HAP-1 (cell line): Measurements from ENCODE around the gene DPP8.

ENCODE experiments used
- DNase-seq, 2 experiments: peaks; one replicate each; pipeline ENCODE4 v3.0.0-alpha.2; 2016 to 2020; ENCODE audit warnings: low spot score in 2 of 2
- H3K27me3 ChIP-seq: fragments of 250-450 bp; sonication (Bioruptor Pico); 2 replicates; pipeline ENCODE4 v1.5.1; 2020; ENCODE audit warnings: low read depth, mild to moderate bottlenecking, moderate library complexity
- H3K36me3 ChIP-seq: fragments of 250-450 bp; sonication (Bioruptor Pico); replicated peaks from 2 replicates; pipeline ENCODE4 v1.5.1; 2020; ENCODE audit warnings: mild to moderate bottlenecking
- H3K4me1 ChIP-seq: fragments of 250-450 bp; sonication (Bioruptor Pico); 2 replicates; pipeline ENCODE4 v1.5.1; 2020; ENCODE audit warnings: mild to moderate bottlenecking
- H3K4me3 ChIP-seq: fragments of 250-450 bp; sonication (Bioruptor Pico); 2 replicates; pipeline ENCODE4 v1.5.1; 2020; ENCODE audit warnings: mild to moderate bottlenecking, moderate library complexity
- H3K9me3 ChIP-seq: fragments of 250-450 bp; sonication (Bioruptor Pico); 2 replicates; pipeline ENCODE4 v1.5.1; 2020; ENCODE audit warnings: mild to moderate bottlenecking, moderate library complexity
- in situ Hi-C: fragments of 300-500 bp; cut with MboI; formaldehyde crosslinking; loops from 3 replicates; pipeline ENCODE4 v1.14.3; 2020; ENCODE audit warnings: low sequenced_read_pairs, inconsistent platforms, mixed read lengths

Gene DPP8

DNA sequence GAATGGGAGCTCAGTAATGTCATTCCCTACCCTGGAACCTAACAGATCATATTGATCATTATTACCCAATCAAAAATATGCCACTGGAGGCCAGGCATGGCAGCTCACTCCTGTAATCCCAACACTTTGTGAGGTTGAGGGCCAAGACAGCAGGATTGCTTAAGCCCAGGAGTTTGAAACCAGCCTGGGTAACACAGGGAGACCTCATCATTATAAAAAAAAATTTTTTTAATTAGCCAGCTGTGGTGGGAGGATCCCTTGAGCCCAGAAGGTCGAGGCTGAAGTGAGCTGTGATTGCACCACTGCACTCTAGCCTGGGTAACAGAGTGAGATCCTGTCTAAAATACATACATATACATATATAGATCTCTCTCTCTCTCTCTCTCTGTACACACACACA, 104.9 kb downstream of the DPP8 start:
- Histone ChIP-seq H3K4me1 (peaks cover 23% of the 10 kb centered on the region), H3K4me3 (no peak overlapping the region), H3K9me3 (no peaks in the 10 kb centered on the region), H3K27me3 (no peaks in the 10 kb centered on the region), H3K36me3 (no peaks in the 10 kb centered on the region)
- in situ Hi-C loops, result no loop called here
- no peak for DNase-seq

- no peaks in the 10 kb centered on the region for H3K27me3 ChIP-seq
- peaks cover 13% of the 10 kb centered on the region for H3K4me1 ChIP-seq
- no peaks in the 10 kb centered on the region for H3K9me3 ChIP-seq
- no peak overlapping the region for H3K4me3 ChIP-seq
- in situ Hi-C loops, result no loop called here
- H3K36me3 ChIP-seq, result no peaks in the 10 kb centered on the region
- no peak for DNase-seq
Measured at GRCh38 chr15:65411465-65412071, 105.9 kb downstream of the DPP8 start.

DNA sequence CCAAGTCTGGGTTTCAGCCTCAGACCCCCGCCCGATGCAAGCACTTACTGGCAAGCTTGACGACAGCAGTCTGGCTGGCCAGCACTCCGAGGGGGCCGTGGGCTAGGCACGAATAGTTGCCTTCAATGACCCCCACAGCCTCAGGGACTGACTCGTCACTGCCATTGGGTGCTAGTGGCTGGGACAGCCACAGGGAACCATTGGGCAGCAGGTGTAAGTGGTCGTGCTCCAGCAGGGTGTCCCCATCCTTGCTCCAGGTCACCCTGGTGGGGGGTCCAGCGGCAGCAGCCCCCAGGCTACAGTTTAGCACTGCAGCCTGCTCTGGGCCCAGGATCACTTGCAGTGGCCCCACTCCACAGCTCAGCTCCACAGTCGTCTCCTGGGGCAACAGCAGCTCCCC, 106.5 kb downstream of the DPP8 start:
- H3K9me3 ChIP-seq, result no peaks in the 10 kb centered on the region
- in situ Hi-C loops, result no loop called here
- H3K27me3 ChIP-seq, result no peaks in the 10 kb centered on the region
- no peak for DNase-seq
- H3K36me3 ChIP-seq, result no peaks in the 10 kb centered on the region
- peaks cover 10% of the 10 kb centered on the region; the same call in 1 of the 2 replicates for H3K4me1 ChIP-seq
- no peak overlapping the region for H3K4me3 ChIP-seq

DNA sequence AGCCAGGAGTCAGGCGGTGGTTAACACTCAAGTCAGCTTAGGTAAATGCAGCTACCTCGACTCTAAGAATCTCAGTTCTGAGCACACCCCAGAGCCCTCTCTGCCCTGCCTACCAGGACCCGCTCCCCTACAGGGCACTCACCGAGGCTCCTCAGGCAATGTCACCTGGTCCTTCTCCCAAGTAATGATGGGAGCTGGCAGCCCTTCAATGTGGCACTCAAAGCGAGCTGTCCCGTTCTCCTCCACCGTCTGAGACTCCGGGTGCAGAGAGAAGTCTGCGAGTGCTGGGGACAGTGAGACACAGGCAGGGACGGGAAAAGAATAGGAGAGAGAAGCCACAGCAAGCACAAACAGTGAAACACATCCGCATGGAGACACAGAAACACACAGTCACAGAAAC, 107.5 kb downstream of the DPP8 start:
- Histone ChIP-seq H3K27me3 (no peaks in the 10 kb centered on the region), H3K4me3 (no peak overlapping the region), H3K4me1 (peaks cover 4% of the 10 kb centered on the region; the same call in 1 of the 2 replicates), H3K36me3 (no peaks in the 10 kb centered on the region), H3K9me3 (no peaks in the 10 kb centered on the region)
- in situ Hi-C loops, result no loop called here
- DNase-seq, result no peak

- Histone ChIP-seq H3K9me3 (no peaks in the 10 kb centered on the region), H3K27me3 (no peaks in the 10 kb centered on the region), H3K36me3 (no peaks in the 10 kb centered on the region), H3K4me1 (peaks cover 2% of the 10 kb centered on the region; the same call in 1 of the 2 replicates), H3K4me3 (no peak overlapping the region)
- no peak for DNase-seq
- in situ Hi-C loops, result no loop called here
Measured at GRCh38 chr15:65409036-65409631, 108.4 kb downstream of the DPP8 start.

- Histone ChIP-seq H3K36me3 (no peaks in the 10 kb centered on the region), H3K4me3 (no peak overlapping the region), H3K4me1 (peaks cover 2% of the 10 kb centered on the region; the same call in 1 of the 2 replicates), H3K9me3 (no peaks in the 10 kb centered on the region), H3K27me3 (no peaks in the 10 kb centered on the region)
- in situ Hi-C loops, result no loop called here
- DNase-seq, result no peak
Measured at GRCh38 chr15:65408324-65409035, 109.0 kb downstream of the DPP8 start.

- H3K4me3 ChIP-seq, result no peak overlapping the region
- DNase-seq, result no peak
- H3K27me3 ChIP-seq, result no peaks in the 10 kb centered on the region
- in situ Hi-C loops, result no loop called here
- no peaks in the 10 kb centered on the region for H3K36me3 ChIP-seq
- H3K4me1 ChIP-seq, result no peaks in the 10 kb centered on the region; the same call in 1 of the 2 replicates
- H3K9me3 ChIP-seq, result no peaks in the 10 kb centered on the region
Measured at GRCh38 chr15:65406424-65407000, 111.0 kb downstream of the DPP8 start.

DNA sequence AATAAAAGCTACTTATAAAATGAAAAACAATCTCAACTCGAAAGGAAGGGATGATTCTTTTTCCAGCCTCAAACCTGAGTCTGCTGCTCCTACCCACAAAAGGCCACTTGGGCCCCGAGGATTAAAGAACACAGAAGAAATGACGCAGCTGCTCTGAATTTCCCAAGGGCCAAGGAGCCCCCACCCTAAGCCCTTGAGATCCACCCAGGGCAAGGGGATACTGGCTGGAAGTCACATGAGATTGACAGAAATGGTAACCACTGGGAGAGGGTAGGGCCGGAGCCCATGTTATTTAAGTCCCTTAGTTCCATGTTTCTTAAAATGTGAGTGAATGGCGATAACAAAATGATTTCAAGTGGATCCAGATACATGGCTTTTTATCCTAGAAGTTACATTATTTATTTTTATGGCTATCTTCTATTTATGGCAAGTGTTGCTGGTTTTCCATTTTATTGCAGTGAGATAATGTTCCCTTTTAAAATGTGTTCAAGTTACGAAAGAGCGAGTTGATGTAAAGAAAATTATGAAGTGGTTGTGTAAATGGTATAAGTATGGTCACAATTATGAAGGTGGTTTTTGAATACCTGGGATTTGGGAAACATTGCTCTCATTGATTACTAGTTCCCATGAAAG, 111.6 kb downstream of the DPP8 start:
- no peak for DNase-seq
- no peaks in the 10 kb centered on the region for H3K36me3 ChIP-seq
- H3K27me3 ChIP-seq, result no peaks in the 10 kb centered on the region
- in situ Hi-C loops, result no loop called here
- H3K9me3 ChIP-seq, result no peaks in the 10 kb centered on the region
- H3K4me1 ChIP-seq, result peaks cover 3% of the 10 kb centered on the region
- no peak overlapping the region for H3K4me3 ChIP-seq

- H3K4me3 ChIP-seq, result no peak overlapping the region
- in situ Hi-C loops, result no loop called here
- H3K9me3 ChIP-seq, result no peaks in the 10 kb centered on the region
- H3K27me3 ChIP-seq, result no peaks in the 10 kb centered on the region
- H3K4me1 ChIP-seq, result peaks cover 5% of the 10 kb centered on the region
- H3K36me3 ChIP-seq, result no peaks in the 10 kb centered on the region
- DNase-seq, result no peak
Measured at GRCh38 chr15:65404186-65404872, 113.2 kb downstream of the DPP8 start.

DNA sequence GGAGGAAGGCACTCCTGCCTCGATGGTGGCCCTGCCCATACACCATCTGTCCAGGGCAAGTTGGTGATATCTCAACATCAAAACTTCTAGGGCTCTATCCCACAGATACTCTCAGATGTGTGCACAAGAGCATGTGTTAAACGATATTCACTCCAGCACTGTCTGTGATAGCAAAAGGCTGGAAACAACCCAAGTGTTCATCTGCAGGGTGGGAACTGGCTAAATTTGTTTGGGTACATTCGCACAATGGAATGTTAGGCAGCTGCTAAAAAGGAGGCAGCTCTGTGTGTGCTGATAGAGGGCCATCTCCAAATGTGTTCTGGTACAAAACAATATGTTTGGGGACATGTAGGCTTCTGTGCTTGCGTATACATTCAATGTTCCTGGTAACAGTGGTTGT, 114.5 kb downstream of the DPP8 start:
- Histone ChIP-seq H3K9me3 (no peaks in the 10 kb centered on the region), H3K4me1 (peaks cover 5% of the 10 kb centered on the region), H3K4me3 (no peak overlapping the region), H3K36me3 (no peaks in the 10 kb centered on the region), H3K27me3 (no peaks in the 10 kb centered on the region)
- no peak for DNase-seq
- in situ Hi-C loops, result no loop called here

DNA sequence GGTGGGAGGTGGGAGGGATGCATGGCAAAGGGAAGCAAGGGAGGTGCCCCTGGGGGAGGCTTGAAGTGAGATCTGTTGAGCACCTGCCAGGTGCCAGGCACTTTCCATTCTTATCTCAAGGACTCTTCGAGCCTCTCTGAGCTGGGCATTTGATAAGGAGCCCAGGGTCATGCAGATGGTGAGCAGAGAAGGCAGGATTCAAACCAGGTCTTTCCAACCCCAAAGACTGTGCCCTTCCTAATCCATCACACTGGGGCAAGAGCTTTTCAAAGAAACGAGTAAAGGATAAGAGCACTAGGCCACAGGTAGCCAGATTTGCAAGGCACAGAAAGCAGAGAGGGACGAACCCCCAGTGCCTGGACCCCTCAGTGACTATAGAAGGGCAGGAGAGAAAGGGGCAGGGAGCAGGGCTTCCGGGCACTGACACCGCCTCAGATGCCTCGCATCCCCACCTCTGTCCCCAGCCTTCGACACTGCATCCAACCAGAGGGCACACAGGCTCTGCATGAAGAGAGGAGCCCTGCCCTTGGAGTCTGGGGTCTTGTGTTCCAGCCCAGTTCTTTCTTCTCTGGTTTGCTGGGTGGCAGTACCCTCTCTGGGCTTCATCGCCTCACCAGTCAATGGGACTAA, 115.8 kb downstream of the DPP8 start:
- in situ Hi-C loops, result no loop called here
- H3K9me3 ChIP-seq, result no peaks in the 10 kb centered on the region
- peaks cover 5% of the 10 kb centered on the region for H3K4me1 ChIP-seq
- H3K27me3 ChIP-seq, result no peaks in the 10 kb centered on the region; the same call in 1 of the 2 replicates
- H3K36me3 ChIP-seq, result no peaks in the 10 kb centered on the region
- no peak for DNase-seq
- H3K4me3 ChIP-seq, result no peak overlapping the region

DNA sequence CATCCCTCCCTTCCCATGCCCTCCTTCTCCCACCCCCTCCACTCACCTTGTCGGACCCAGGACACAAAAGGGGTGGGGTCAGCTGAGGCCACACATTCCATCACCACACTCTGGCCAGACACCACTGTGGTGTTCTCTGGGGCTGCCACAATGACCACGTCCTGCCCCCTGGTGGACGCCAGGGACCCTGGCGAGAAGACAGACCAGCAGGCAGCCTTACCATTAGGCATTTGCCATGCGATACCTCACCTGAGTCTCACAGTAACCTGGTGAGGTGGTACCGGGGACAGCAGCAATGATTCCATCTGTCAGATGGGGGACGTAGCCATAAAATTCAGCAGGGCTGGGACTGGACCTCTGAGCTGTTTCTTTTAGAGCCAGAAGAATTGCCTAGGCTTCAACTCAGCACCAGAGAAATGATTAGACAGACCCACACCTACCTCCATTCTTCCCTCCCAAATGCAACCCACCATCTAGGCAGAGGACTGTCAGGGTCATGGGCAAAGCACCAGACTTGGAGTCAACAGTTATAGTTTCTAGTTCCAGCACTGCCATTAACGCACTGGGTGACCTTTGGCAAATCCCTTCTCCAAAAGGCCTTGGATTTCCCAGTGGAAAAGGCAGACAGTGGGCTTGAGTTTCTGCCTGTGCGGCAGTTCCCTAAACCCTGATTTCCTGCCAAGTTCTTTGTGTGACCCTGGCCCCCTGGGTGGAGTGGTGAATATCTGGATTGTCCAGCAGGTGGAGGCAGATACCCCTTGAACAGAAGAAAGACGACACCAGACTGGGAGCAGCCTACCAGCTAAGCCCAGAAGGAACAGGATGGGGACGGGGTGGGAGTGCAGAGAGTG, 116.5 kb downstream of the DPP8 start:
- Histone ChIP-seq H3K9me3 (no peaks in the 10 kb centered on the region), H3K4me3 (no peak overlapping the region), H3K36me3 (no peaks in the 10 kb centered on the region), H3K27me3 (no peaks in the 10 kb centered on the region; the same call in 1 of the 2 replicates), H3K4me1 (peaks cover 5% of the 10 kb centered on the region)
- DNase-seq, result peak; percentile 96 to 97
- in situ Hi-C loops, result no loop called here
